Stimulated activated CD4-positive, alpha-beta T cell treated with anti-CD3 and anti-CD28 coated beads, Interleukin-1b, Interleukin-23, amount 100 ng/mL, for 24 hours (primary cell): Measurements from ENCODE around the gene COX6B2.
A peak's percentile ranks its signal among the peaks of the same experiment; 100 is the strongest.
"Not testable (repeated sequence)": the region's sequence is repeated elsewhere in the genome, so short reads cannot be mapped to it uniquely, and the experiment has no call there.

Experiments used
- DNase-seq, 4 experiments: peaks; one replicate each; pipeline ENCODE4 v3.0.0-alpha.2; 2020; ENCODE audit warnings: low read depth in 4 of 4, low spot score in 1 of 4

Gene COX6B2, protein sequence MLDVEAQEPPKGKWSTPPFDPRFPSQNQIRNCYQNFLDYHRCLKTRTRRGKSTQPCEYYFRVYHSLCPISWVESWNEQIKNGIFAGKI

GRCh38 chr19:55354698-55355212 is at the start of gene COX6B2:
Gene COX6B2, minus strand, starts transcription at chr19:55354719. Its CDS starts 198 bp downstream, at chr19:55354521.
- no peak for DNase-seq

GRCh38 chr19:55402509-55402908 is 48.0 kb upstream of the COX6B2 start:
- DNase-seq, result no peak

GRCh38 chr19:55401390-55401789 is 46.9 kb upstream of the COX6B2 start:
- not testable (repeated sequence) for DNase-seq

DNA sequence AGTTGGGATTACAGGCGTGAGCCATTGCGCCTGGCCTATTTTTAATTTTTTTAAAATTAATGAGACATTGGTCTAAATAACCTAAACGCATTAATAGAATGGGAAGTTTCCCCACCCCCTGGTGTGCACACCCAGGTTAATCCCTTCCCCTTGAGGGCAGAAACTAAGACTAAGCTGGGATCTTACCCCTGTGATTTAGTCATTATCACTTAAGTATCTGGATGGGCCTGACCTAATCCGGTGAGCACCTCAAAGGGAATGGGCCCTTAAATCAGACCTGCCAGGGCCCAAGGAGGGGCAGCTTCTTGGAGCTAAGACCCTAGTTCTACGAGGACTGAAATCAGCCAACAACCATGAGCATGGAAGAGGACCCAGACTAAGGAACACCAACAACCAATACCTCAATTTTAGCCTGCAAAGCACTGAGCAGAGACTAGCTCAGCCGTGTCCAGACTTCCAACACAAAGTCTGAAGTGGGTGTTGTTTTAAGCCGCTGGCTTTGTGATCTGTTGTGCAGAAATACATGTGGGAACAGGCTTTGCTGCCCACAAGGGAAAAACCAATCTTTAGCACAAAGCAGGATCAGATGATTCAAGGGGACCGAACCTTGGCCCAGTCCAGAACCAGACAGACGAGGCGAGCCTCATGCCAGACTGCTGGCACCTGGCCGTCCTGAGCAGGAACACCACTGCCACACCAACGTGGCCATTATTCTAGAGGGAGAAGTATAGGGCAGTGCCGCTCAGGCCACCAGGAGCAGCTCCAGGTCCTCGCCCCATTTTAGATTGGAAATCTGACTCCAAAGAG is 46.0 kb upstream of the COX6B2 start:
- DNase-seq, result no peak

- no peak for DNase-seq
Observed at GRCh38 chr19:55398200-55398925, 43.8 kb upstream of the COX6B2 start.

GRCh38 chr19:55392820-55393761 is 38.6 kb upstream of the COX6B2 start:
- DNase-seq, result no peak

DNA sequence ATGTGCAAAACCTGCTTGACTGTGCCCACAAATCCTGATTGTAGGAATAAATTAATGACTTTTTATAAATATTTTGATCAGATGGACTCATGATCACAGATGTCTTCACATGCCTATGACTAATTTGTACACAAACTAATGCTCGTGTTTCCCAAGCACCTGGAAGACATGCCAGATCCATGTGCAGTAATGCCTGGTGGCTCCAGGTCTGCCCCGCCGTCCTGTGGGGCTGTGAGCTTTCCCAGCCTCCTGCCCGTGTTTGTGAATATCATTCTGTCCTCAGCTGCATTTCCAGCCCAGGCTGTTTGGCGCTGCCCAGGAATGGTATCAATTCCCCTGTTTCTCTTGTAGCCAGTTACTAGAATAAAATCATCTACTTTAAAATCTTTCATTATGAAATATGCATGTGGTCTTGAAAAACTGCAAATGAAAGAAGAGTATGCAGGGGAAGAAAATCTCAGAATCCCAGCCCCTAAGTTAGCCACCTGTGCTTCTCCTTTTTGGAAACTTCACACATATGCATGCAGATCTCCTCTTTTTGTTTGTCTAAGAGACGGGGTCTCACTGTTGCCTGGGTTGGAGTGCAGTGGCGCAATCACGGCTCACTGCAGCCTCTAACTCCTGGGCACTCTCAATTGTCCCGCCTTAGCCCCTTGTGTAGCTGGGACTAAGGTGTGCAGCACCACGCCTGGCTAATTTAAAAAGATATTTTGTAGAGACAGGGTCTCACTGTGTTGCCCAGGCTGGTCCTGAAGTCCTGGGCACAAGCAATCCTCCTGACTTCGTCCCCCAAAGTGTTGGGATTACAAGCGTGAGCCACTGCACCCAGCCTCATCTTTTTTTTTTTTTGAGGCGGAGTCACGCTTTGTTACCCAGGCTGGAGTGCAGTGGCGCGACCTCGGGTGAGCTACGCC is 37.4 kb upstream of the COX6B2 start:
- no peak for DNase-seq

- DNase-seq, result no peak
Observed at GRCh38 chr19:55391191-55391670, 36.7 kb upstream of the COX6B2 start.

DNA sequence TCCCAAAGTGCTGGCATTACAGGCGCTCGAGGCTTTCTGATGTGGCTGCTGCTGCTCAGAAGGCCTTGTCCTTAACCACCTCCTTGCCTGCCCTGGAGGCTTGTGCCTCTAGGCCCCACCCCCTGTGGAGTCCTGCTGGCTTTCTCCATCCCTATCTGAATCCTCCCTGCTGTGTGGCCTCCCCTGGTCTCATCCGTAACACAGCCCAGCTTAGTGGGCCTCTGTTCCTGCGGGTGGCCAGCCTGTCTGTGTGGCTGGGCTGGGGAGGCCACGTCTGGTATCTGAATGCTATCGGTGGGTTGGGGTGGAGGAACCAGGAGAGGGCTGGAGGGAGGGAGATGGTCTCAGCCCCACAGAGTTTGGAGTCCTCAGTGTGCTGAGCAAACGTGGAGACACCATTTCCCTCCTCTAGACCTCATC is 36.0 kb upstream of the COX6B2 start:
- DNase-seq, result no peak

DNA sequence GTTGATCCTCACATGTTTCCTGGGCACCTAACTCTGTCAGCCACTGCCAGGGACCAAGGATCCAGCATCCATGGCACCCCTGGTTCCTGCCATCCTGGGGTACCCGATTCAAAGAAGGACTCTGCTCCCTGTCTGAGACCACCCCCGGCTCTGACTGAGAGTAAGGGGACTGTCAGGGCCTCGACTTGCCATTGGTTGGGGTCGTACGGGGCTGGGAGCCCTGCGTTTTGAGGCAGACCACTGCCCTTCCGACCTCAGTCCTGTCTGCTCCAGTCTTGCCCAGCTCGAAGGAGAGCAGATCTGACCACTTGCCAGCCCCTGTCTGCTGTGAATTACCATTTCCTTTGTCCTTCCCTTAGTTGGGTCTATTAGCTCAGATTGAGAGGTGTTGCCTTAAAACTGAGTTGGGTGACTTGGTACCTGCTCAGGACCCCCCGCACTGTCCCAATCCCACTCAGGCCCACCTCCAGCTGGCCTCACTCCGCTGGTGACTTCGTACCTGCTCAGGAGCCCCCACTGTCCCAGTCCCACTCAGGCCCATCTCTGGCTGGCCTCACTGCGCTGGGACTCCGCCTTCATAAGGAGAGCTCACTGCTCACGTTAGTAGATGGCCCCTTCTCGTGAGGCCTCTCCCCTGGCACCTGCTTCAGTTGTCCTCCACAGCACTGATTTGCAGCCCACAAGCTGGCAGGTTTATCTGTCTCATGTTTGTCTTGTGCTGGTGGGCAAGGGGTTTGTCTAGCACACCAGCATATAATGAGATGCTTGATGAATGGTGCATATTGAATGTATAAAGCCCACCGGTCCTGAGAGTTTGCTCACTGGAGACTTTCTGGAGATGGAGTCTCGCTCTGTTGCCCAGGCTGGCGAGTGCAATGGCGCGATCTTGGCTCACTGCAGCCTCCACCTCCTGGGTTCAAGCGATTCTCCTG is 35.1 kb upstream of the COX6B2 start:
- DNase-seq, result no peak

GRCh38 chr19:55387736-55388497 is 33.4 kb upstream of the COX6B2 start:
- DNase-seq, result no peak

DNA sequence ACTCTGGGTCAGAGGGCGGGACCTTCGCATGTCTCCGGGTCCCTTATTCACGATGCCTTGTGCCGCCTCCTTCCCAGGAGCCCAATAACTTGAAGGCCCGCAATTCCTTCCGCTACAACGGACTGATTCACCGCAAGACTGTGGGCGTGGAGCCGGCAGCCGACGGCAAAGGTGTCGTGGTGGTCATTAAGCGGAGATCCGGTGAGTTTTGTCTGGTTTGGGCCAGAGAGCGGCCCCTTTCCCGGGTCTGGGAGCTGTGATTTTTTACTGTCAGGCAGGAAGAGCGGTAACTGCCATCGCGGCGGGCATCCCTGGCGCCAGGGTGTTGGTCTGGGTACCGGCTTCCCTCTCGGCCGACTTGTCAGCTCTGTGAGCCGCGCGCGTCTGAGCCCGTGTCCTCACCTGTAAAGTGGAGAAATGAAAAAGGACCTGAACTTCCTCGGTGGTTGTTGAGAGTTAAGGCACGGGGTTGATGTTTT is 32.0 kb upstream of the COX6B2 start:
- DNase-seq, result no peak

GRCh38 chr19:55385724-55386492 is 31.4 kb upstream of the COX6B2 start, which contains the start of gene RPL28:
Gene RPL28, plus strand, starts transcription at chr19:55385932. Its CDS starts 426 bp downstream, at chr19:55386358.
- peak; percentile 94 to 97 (median 95) for DNase-seq

DNA sequence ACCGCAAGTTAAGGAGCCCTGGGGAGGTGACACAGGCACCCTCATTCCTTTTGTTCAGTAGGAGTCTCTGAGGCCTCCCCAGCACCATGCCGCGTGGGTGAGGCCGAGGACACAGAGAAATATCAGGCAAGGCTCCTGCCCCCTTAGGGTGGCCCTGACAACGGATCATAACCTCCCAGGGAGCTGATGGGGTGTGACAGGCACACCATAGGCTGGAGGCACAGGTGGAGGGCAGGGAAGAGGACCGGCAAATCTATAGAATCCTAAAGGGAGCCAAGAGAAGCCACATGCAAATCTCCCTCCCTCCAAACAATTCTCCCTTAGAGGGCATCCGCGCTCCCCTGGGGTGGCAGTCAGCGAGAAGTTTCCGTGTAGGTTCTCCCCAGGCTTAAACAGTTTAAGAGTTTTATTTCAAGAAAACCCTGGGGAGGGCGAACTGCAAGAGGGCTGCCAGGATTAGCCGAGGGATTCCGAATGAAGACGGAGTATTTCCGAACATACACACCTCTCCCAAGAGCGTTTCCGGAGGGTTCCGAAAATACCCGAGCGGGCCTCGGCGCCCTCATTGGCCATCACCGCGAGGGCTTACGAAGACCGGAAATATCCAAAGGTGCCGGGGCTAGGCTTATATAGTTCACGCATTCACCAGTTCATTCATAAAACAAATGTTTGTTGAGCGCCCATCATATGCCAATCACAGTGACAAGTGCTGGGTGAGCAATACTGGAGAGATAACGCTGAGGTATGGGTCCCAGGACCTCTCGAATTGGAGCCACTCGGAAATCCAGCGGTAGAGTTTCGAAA is 30.6 kb upstream of the COX6B2 start:
- DNase-seq, result peak; percentile 85 to 95 (median 92)

- DNase-seq, result no peak
Observed at GRCh38 chr19:55384131-55384919, 29.8 kb upstream of the COX6B2 start, which contains the start of gene TMEM238. Gene TMEM238, minus strand, starts transcription at chr19:55384292. Its CDS starts 33 bp downstream, at chr19:55384259.
